Endothelial cell of umbilical vein (primary cell): ENCODE results near the gene C4orf51. TPM values are rescaled to one million over a fixed set of nuclear protein-coding genes. Genes with fewer than 3 reads are reported as not detected.

Experiments
- BruUV-seq: library from RNA; stranded (reverse); fragments of 400-500 nt; replicated peaks from 2 replicates; lab custom pipeline; 2021; lab: Mats Ljungman, UMichigan
- CTCF ChIA-PET: fragments of 300-600, 350-600 bp; sonication (Branson Sonifier 250); formaldehyde crosslinking; loops from one replicate; lab custom pipeline; 2021; ENCODE audit warnings: antibody characterized with exemption, inconsistent platforms; lab: Charles Lee
- POLR2A ChIA-PET: fragments of 300-600, 350-600 bp; sonication (Branson Sonifier 250); formaldehyde crosslinking; loops from one replicate; lab custom pipeline; 2021; ENCODE audit warnings: antibody characterized with exemption, inconsistent platforms; lab: Charles Lee
- DNase-seq: peaks from one replicate; pipeline ENCODE4 v3.0.0-alpha.2; 2011; ENCODE audit warnings: low read depth, low spot score
- FAIRE-seq: peaks from 2 replicates; lab custom pipeline; 2011; peaks lifted over from hg19 to GRCh38; lab: Jason Lieb, UNC
- H2AFZ ChIP-seq: 2 replicates; pipeline ENCODE4 v1.6.0; 2012; ENCODE audit warnings: low read depth, low read length, control low read depth, inconsistent platforms
- H3K27ac ChIP-seq: 2 replicates; pipeline ENCODE4 v1.5.1; 2011; ENCODE audit warnings: low read depth, mild to moderate bottlenecking, control low read depth, low read length, moderate library complexity; ENCODE audit not compliant: insufficient read depth
- H3K27me3 ChIP-seq, 2 experiments: 2 replicates each; pipeline versions ENCODE4 v1.6.0 to v1.6.1; 2011; ENCODE audit warnings: low read length in 2 of 2, mixed read lengths in 1 of 2; ENCODE audit not compliant: control insufficient read depth in 2 of 2, insufficient read depth in 2 of 2
- H3K36me3 ChIP-seq, 2 experiments: 2 replicates in 1 of 2; 3 replicates in 1 of 2; pipeline ENCODE4 v1.5.1; 2011; ENCODE audit warnings: low read length in 2 of 2, mild to moderate bottlenecking in 1 of 2, moderate library complexity in 1 of 2; ENCODE audit not compliant: control insufficient read depth in 2 of 2, insufficient read depth in 2 of 2; ENCODE audit errors: extremely low read depth in 1 of 2
- H3K4me1 ChIP-seq: 3 replicates; pipeline ENCODE4 v1.5.1; 2011; ENCODE audit warnings: mild to moderate bottlenecking, low read length; ENCODE audit not compliant: control insufficient read depth, insufficient read depth; ENCODE audit errors: extremely low read depth
- H3K4me2 ChIP-seq: 2 replicates; pipeline ENCODE4 v1.6.1; 2011; ENCODE audit warnings: low read length, control low read depth, mixed read lengths; ENCODE audit not compliant: insufficient read depth
- H3K4me3 ChIP-seq, 3 experiments: fragments of 200-600 bp in 1 of 3; sonication (generic), shearing (Covaris generic) in 1 of 3; replicated peaks in 1 of 3; 2 replicates each; pipeline ENCODE4 v1.5.1; 2011 to 2016; ENCODE audit warnings: control low read depth in 3 of 3, low read length in 3 of 3, mild to moderate bottlenecking in 2 of 3, inconsistent platforms in 1 of 3, low read depth in 1 of 3, moderate library complexity in 1 of 3; ENCODE audit not compliant: insufficient read depth in 1 of 3
- H3K79me2 ChIP-seq: 2 replicates; pipeline ENCODE4 v1.6.0; 2012; ENCODE audit warnings: low read length, inconsistent platforms; ENCODE audit not compliant: control insufficient read depth, insufficient read depth
- H3K9ac ChIP-seq: replicated peaks from 2 replicates; pipeline ENCODE3; 2011; ENCODE audit warnings: low read length, control low read depth; ENCODE audit not compliant: insufficient read depth; ENCODE audit errors: extremely low read depth
- H3K9me1 ChIP-seq: replicated peaks from 3 replicates; pipeline ENCODE4 v1.6.0; 2011; ENCODE audit warnings: mild to moderate bottlenecking, low read length; ENCODE audit not compliant: control insufficient read depth, insufficient read depth; ENCODE audit errors: extremely low read depth
- H3K9me3 ChIP-seq: replicated peaks from 2 replicates; pipeline ENCODE4 v1.5.1; 2012; ENCODE audit warnings: low read length, inconsistent platforms; ENCODE audit not compliant: control insufficient read depth, insufficient read depth
- H4K20me1 ChIP-seq: replicated peaks from 2 replicates; pipeline ENCODE3; 2011; ENCODE audit warnings: mild to moderate bottlenecking, low read length; ENCODE audit not compliant: control insufficient read depth, insufficient read depth; ENCODE audit errors: extremely low read depth
- EZH2 ChIP-seq: IDR thresholded peaks from 2 replicates; pipeline ENCODE4 v1.6.1; 2012; ENCODE audit warnings: borderline replicate concordance, low read depth, mild to moderate bottlenecking, moderate library complexity, low read length, inconsistent platforms; ENCODE audit not compliant: severe bottlenecking
- FOS ChIP-seq: IDR thresholded peaks from 2 replicates; pipeline ENCODE4 v1.6.1; 2011; ENCODE audit warnings: mild to moderate bottlenecking, low read length, moderate library complexity, borderline replicate concordance; ENCODE audit not compliant: insufficient read depth
- JUN ChIP-seq: IDR thresholded peaks from 2 replicates; pipeline ENCODE4 v1.6.1; 2011; ENCODE audit warnings: borderline replicate concordance, low read depth; ENCODE audit not compliant: insufficient read length, insufficient read depth
- MYC ChIP-seq: IDR thresholded peaks from one replicate; pipeline ENCODE4 v1.6.1; 2011; ENCODE audit warnings: mild to moderate bottlenecking, low read depth, low read length
- POLR2A ChIP-seq: IDR thresholded peaks from 2 replicates; pipeline ENCODE4 v1.6.1; 2012; ENCODE audit warnings: low read depth, mild to moderate bottlenecking, control low read depth, low read length
- POLR2AphosphoS5 ChIP-seq: IDR thresholded peaks from 2 replicates; pipeline ENCODE4 v1.6.1; 2012; ENCODE audit warnings: low read depth, mild to moderate bottlenecking, control low read depth, low read length, moderate library complexity; ENCODE audit not compliant: insufficient read depth
- dilution Hi-C: fragments of 300-500 bp; cut with MboI; formaldehyde crosslinking; loops from one replicate; pipeline ENCODE4 v1.15.0; 2019; ENCODE audit warnings: low sequenced_read_pairs; ENCODE audit not compliant: extremely low pct_ligation_motif_present
- intact Hi-C: fragments of 100-400 bp; cut with micrococcal nuclease; formaldehyde crosslinking; loops from one replicate; pipeline ENCODE4 v1.10.0; 2022
- polyA plus RNA-seq, 4 experiments: library from polyadenylated mRNA; depleted of rRNA in 3 of 4; stranded (reverse) in 3 of 4; unstranded in 1 of 4; fragments of >200 nt; gene quantifications; 2 replicates each; pipeline versions ENCODE4 v1.2.1 to v1.2.3, GENCODE V29; 2011 to 2012; ENCODE audit warnings: missing spikeins in 1 of 4
- total RNA-seq: library from RNA; stranded (reverse); gene quantifications from 2 replicates; pipeline ENCODE4 v1.2.3, GENCODE V29; 2021
- TF ChIP-seq, protein P1 (sequence below), 2 donors: IDR thresholded peaks; 1 replicate in 1 of 2; 2 replicates in 1 of 2; pipeline ENCODE4 v1.5.1; 2011; ENCODE audit warnings: low read length in 2 of 2, mild to moderate bottlenecking in 2 of 2, moderate library complexity in 2 of 2, control low read depth in 1 of 2, inconsistent platforms in 1 of 2, low read depth in 1 of 2; ENCODE audit not compliant: insufficient read depth in 1 of 2; ENCODE audit errors: extremely low read depth in 1 of 2
- TF ChIP-seq, protein P2 (sequence below): IDR thresholded peaks from 2 replicates; pipeline ENCODE4 v1.6.1; 2011; ENCODE audit not compliant: insufficient read depth, insufficient read length

The C4orf51 gene
- total and polyA plus RNA-seq, 2 donors (not counting 3 experiments of a cell fraction or from before 2014, with no cell fraction given) = not detected

DNA sequence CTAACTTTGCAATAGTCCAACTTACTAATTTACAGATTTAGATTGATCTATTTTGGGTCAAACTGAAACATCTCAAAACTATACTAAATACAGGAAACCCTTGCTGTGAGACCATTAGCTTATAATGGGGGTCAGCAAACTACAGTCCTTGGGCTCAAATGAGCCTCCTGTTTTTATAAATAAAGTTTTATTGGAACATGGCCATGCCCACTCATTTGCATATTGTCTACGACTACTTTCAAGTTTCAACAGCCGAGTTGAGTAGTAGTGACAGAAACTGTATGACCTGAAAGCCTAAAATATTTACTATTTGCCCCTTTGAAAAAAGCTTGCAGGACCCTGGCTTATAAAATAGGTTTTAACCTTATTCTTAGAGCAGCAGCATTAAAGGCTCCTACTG is 92.4 kb downstream of the C4orf51 start:
- FAIRE-seq (no peak), DNase-seq (no peak)
- H3K4me2 ChIP-seq = no peak overlapping the region
- ChIA-PET CTCF (interaction anchor here (1.4 kb wide), 1 partner anchor 107 kb away, joined by 3 read pairs; no protein-coding TSS in a partner anchor), POLR2A (no interaction called here)
- peaks cover 3 to 6% of the 10 kb centered on the region in 2 experiments for H3K36me3 ChIP-seq
- no peaks in the 10 kb centered on the region for H3K4me1 ChIP-seq
- H3K4me3 ChIP-seq = no peak overlapping the region
- dilution Hi-C loops (no loop called here), intact Hi-C loops (no loop called here)
- BruUV-seq = no TSS peak
- H2AFZ ChIP-seq = no peak overlapping the region
- H3K27ac ChIP-seq = no peak overlapping the region
- no peaks in the 10 kb centered on the region for H3K27me3 ChIP-seq
- no peaks in the 10 kb centered on the region for H3K9me1 ChIP-seq
- H4K20me1 ChIP-seq = no peaks in the 10 kb centered on the region
- TF ChIP-seq, protein P1, sequence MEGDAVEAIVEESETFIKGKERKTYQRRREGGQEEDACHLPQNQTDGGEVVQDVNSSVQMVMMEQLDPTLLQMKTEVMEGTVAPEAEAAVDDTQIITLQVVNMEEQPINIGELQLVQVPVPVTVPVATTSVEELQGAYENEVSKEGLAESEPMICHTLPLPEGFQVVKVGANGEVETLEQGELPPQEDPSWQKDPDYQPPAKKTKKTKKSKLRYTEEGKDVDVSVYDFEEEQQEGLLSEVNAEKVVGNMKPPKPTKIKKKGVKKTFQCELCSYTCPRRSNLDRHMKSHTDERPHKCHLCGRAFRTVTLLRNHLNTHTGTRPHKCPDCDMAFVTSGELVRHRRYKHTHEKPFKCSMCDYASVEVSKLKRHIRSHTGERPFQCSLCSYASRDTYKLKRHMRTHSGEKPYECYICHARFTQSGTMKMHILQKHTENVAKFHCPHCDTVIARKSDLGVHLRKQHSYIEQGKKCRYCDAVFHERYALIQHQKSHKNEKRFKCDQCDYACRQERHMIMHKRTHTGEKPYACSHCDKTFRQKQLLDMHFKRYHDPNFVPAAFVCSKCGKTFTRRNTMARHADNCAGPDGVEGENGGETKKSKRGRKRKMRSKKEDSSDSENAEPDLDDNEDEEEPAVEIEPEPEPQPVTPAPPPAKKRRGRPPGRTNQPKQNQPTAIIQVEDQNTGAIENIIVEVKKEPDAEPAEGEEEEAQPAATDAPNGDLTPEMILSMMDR (IDR thresholded peaks at IDR 0.05; ENCODE audit: extremely low read depth in 1 of 2, insufficient read depth in 1 of 2, low read depth in 1 of 2, low read length in 2 of 2) = no peak
- TF ChIP-seq MYC (no peak), JUN (no peak), FOS (no peak), POLR2A (no peak), POLR2AphosphoS5 (no peak), EZH2 (no peak)
- TF ChIP-seq, protein P2, sequence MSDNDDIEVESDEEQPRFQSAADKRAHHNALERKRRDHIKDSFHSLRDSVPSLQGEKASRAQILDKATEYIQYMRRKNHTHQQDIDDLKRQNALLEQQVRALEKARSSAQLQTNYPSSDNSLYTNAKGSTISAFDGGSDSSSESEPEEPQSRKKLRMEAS = no peak
- H3K9ac ChIP-seq = no peak overlapping the region
- H3K9me3 ChIP-seq = no peaks in the 10 kb centered on the region
- H3K79me2 ChIP-seq = no peaks in the 10 kb centered on the region
